GM10847 (cell line): ENCODE data around the gene CIAO2A.

Source experiments
- POLR2A ChIP-seq: IDR thresholded peaks from 2 replicates; pipeline ENCODE4 v1.6.1; 2011; ENCODE audit not compliant: insufficient read length; ENCODE audit errors: extremely low read depth

The CIAO2A gene, protein sequence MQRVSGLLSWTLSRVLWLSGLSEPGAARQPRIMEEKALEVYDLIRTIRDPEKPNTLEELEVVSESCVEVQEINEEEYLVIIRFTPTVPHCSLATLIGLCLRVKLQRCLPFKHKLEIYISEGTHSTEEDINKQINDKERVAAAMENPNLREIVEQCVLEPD

GRCh38 chr15:64093627-64094417 is at the start of gene CIAO2A:
CIAO2A (minus strand) TSS chr15:64093838; CDS start chr15:64093768, 70 bp downstream.
- peak; percentile 47 for TF ChIP-seq POLR2A

DNA sequence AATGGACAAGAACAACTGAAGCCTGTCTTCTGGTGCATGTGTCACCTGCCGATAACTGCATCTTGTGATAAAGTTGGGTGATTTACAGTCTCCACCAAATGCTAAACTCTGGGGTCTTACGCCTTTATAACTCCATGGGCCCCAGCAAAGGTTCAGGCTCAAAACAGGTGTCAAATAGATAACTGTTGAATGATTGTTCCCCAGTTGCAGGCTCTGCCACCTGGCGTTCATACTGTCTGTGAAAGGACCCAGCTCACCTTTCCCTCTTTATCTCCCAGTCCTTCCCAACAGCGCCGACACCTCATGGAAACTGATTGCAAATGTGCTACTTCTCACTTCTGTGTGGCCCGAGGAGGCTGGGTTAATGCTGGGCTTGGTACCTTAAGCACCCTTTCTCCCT is 49.6 kb upstream of the CIAO2A start:
- TF ChIP-seq POLR2A: no peak

DNA sequence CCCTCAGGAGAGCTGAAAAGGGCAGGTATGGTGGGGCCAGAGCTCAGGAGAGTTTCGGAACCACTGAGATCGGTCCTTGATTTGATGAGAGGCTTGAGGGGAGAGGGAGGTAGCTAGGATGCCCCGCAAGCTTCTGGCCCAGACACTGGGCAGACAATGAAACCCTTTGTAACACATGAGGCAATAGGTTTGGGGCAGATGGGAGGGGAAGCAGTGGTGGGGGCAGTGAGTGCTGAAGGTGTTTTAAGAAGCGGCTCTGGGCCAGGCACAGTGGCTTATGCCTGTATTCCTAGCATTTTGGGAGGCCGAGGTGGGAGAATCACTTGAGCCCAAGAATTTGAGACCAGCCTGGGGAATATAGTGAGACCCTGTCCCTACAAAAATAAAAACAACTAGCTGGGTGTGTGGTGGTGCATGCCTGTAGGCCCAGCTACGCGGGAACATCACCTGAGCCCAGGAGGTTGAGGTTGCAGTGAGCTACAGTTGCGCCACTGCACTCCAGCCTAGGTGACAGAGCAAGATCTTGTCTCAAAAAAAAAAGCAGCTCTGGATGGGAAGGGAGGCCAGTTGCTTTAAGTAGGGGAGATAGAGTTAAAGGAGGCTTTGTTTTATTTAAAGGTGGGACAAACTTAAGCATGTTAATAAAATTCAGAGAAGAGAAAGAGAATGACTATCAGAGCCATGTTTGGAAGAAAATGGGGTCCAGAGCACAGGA is 48.3 kb upstream of the CIAO2A start:
- no peak for TF ChIP-seq POLR2A

DNA sequence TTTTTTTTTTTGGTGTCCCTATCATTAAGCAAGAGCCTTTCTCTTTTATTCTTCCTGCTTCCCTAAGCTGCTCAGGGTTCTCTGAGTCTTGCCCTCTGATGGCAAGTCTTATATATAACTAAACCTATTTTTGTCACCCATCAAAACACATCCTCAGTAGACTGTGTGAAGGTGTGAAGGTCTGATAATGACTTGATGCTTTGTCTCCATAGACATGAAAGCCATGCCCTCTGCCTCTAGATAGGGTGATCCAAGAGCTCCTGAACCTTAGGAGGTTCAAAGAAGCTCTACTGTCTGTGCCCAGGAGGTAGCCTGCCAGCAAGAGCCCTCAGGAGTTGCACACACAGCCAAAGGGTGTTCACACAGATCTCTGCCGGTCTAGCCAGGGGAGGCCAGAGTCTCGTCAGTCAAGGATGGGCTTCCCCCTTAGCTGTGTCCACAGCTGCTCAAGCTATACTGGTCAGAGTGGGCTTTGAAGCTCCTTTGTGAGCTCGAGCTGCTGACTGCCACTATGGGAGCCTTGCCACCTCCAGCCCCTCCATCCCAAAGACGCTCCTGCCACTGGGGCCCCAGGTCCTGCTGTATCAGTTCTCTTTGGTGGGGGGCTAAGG is 44.8 kb upstream of the CIAO2A start:
- no peak for TF ChIP-seq POLR2A

DNA sequence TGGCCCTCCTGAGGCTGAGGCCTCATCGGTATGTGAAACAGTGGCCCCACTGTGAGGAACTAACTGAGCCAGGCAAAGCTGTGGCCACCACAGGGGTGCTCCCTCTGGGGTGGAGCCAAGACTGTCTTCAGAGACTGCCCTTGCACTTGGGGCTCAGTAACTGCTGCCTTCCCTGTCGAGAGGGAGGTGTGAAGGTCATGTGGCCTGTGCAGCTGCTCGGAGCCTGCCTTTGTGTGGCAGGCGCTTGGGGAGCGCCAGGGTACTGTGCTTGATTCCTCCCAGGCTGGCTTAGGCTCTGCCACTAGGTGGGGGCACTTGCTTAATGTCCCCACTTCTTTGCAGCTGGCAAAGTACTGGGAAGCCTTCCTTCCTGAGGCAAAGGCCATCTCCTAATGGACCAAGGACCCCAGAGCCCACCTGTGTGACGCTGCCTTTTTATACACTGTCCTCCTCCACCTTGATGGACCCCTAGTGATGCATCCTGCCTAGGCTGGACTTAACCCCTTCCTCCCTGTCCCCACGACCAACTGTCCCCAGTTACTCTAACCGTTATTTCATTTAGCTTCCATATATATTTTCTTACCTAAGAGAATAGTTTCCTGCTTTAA is 43.7 kb upstream of the CIAO2A start:
- TF ChIP-seq POLR2A: no peak

- TF ChIP-seq POLR2A: no peak
Observed at GRCh38 chr15:64136347-64136746, 42.7 kb upstream of the CIAO2A start.

GRCh38 chr15:64134345-64134829 is 40.7 kb upstream of the CIAO2A start:
- no peak for TF ChIP-seq POLR2A

DNA sequence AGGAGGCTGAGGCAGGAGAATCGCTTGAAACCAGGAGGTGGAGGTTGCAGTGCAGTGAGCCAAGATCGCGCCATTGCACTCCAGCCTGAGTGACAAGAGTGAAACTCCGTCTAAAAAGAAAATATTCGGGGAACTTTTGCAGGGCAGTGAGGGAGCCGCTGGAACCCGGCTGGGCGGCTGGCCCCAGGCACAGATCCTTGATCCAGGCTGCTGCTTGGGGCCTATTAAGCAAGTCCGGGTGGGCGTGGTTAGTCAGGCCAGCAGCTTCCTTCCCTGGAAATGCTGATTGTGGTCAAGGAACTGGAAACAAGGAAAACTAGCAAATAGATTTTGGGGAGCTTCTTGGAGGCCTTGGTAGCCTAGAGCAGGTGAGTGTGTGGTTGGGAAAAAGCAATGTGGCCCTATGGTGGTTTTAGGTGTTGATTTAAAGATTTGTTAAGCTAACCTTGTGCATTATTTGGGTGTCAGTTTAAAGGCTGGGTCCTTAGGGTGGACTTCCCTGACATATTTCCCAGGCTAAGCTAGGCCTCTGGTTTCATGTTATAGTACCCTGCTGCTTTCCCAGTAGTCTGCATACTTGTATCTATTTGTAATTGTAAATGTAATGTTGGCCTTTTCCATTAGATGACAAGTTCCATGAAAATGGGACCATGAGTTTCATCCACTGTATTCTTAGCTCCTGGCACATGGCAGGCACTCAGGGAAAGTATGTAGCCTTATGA is 40.1 kb upstream of the CIAO2A start:
- TF ChIP-seq POLR2A: no peak

DNA sequence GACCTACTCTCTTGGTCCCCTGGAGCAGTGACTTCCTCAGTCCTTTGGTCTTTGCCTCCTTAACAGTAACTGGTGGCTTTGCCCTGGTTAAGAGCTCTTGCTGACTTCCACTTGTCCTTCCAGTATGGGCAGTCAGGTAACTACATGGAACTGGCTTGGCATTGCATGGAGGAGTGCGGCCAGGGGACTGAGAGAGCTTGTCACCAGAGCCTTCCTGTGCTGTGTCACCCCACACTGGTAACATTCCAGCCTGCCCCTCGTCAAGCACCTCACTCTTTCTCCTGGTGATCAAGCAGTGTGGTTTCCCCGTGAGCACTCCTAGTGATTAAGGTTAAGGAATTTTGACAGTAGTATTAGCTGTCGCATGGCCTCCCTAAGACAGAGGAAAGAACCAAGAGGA is 38.6 kb upstream of the CIAO2A start:
- no peak for TF ChIP-seq POLR2A

GRCh38 chr15:64131547-64131946 is 37.9 kb upstream of the CIAO2A start:
- TF ChIP-seq POLR2A: no peak

DNA sequence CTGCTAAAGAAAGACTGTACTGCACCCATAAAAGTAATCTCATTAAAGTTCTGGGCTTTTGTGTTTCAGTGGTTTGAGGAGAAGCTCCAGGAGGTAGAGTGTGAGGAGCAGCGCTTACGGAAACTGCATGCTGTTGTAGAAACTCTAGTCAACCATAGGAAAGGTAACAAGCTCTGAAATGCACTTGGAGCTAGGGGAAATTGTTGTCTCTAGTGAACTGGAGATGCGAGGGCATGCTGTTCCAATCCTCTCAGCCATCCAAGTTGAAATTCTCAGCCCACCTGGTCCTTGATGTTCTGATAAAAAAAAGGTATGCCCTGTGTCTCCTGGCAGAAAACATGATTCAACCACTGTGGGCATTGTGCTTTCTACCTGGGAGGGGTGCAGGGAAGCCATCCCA is 36.5 kb upstream of the CIAO2A start:
- TF ChIP-seq POLR2A: no peak

DNA sequence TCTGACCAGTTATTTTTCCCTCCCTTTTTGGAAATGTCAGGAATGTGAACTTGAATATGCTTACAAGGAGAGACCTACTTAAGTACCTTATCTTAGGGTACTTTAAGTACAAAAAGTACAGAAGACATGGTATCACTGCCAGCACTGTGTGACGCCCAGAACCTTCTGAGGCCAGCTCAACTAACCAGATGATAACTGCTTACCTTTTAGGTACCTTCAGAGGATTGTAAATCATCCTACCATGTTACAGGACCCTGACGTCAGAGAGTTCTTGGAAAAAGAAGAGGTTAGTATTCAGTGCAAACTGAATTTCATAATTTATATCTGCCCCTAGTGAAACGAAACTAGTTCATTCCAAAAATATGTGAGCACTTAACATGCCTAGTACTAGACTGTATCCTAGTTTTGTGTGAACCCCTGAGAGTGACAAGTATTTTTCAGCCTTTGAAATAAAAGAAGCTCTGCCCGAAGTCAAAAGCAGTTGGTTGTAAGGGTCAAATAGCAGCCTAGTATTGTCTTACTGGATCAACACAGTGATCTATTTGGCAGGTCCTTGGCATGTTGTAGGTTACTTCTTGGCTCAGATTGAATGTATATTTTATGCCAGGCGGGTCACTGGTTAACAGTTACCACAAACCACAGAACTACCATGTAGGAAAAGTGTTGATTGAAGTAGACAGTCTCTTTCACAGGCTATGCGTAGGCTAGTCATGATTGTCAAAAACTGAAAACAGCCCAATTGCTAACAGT is 34.1 kb upstream of the CIAO2A start:
- TF ChIP-seq POLR2A: no peak

DNA sequence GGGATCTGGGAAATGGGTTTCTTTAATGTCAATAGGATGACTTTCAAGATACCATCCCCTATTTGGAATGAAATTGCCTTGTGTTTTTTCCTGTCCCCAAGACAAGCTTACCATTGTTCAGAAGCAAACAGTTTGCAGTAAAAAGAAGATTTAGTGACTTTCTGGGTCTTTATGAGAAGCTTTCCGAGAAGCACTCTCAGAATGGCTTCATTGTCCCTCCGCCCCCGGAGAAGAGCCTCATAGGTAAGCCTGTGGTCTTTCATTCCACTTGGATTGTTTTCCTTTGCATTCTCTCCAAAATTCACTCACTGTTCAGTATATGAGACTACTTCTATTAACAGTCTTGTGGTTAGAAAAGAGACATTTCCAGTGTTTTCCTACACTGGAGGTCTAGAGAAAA is 32.3 kb upstream of the CIAO2A start:
- no peak for TF ChIP-seq POLR2A

- no peak for TF ChIP-seq POLR2A
Observed at GRCh38 chr15:64122936-64123351, 29.3 kb upstream of the CIAO2A start.
